Endodermal cell (in vitro differentiated cells): ENCODE measurements around the gene EZH1. TPM values are rescaled to one million over a fixed set of nuclear protein-coding genes. Genes with fewer than 3 reads are reported as not detected.
A peak's percentile ranks its signal among the peaks of the same experiment; 100 is the strongest.

Source experiments
- DNase-seq: peaks from one replicate; pipeline ENCODE4 v3.0.0-alpha.2; 2017
- H3K27ac ChIP-seq: 2 replicates; pipeline ENCODE4 v1.5.1; 2013; ENCODE audit warnings: mild to moderate bottlenecking, low read depth, low read length, moderate library complexity
- H3K27me3 ChIP-seq: 2 replicates; pipeline ENCODE4 v1.6.1; 2013; ENCODE audit warnings: mild to moderate bottlenecking, low read length, moderate library complexity; ENCODE audit not compliant: insufficient read depth, control insufficient read depth, poor library complexity, severe bottlenecking
- H3K36me3 ChIP-seq: 2 replicates; pipeline ENCODE4 v1.7.0; 2013; ENCODE audit warnings: mild to moderate bottlenecking, low read length, moderate library complexity; ENCODE audit not compliant: control insufficient read depth, insufficient read depth
- H3K4me1 ChIP-seq: one replicate; pipeline ENCODE4 v1.7.0; 2013; ENCODE audit warnings: low read length; ENCODE audit not compliant: control insufficient read depth, insufficient read depth
- H3K4me3 ChIP-seq: 2 replicates; pipeline ENCODE4 v1.5.1; 2013; ENCODE audit warnings: mild to moderate bottlenecking, low read length, moderate library complexity
- H3K9ac ChIP-seq: 2 replicates; pipeline ENCODE4 v1.6.1; 2013; ENCODE audit warnings: mild to moderate bottlenecking, low read length, moderate library complexity; ENCODE audit not compliant: poor library complexity, severe bottlenecking; ENCODE audit errors: extremely low read depth
- H3K9me3 ChIP-seq: 2 replicates; pipeline ENCODE4 v1.6.1; 2013; ENCODE audit warnings: mild to moderate bottlenecking, low read length, moderate library complexity; ENCODE audit not compliant: control insufficient read depth
- H3K27ac Mint-ChIP-seq: 2 replicates; pipeline ENCODE4 v1.8.0; 2020; ENCODE audit warnings: mixed read lengths
- H3K27me3 Mint-ChIP-seq: 2 replicates; pipeline ENCODE4 v1.8.0; 2021; ENCODE audit warnings: mild to moderate bottlenecking, mixed read lengths; ENCODE audit not compliant: insufficient read depth
- H3K36me3 Mint-ChIP-seq: 2 replicates; pipeline ENCODE4 v1.8.0; 2020; ENCODE audit warnings: low read depth, mixed read lengths
- H3K4me1 Mint-ChIP-seq: 2 replicates; pipeline ENCODE4 v1.8.0; 2020; ENCODE audit warnings: mixed read lengths
- H3K4me3 Mint-ChIP-seq: 2 replicates; pipeline ENCODE4 v1.8.0; 2020; ENCODE audit warnings: mild to moderate bottlenecking, moderate library complexity, mixed read lengths
- H3K9me3 Mint-ChIP-seq: 2 replicates; pipeline ENCODE4 v1.8.0; 2020; ENCODE audit warnings: mild to moderate bottlenecking, mixed read lengths
- CTCF ChIP-seq: fragments of 200-600 bp; sonication (generic); conservative IDR thresholded peaks from 2 replicates; pipeline ENCODE4 v1.5.0; 2021; ENCODE audit warnings: antibody characterized with exemption, mild to moderate bottlenecking
- WGBS, 2 experiments: methylation state at CpG; one replicate each; pipeline versions ENCODE4 v1.1.5 to v1.1.7; 2013; ENCODE audit warnings: missing lambda C conversion rate in 2 of 2, mixed read lengths in 1 of 2; ENCODE audit not compliant: insufficient coverage in 1 of 2, insufficient read length in 1 of 2; 5-methylcytosine and 5-hydroxymethylcytosine counted together
- total RNA-seq, 2 donors: library from RNA; stranded (reverse); fragmentation: NEBNext Ultra II Directional in 1 of 2; extraction: Animal tissue kit (Norgen Biotek cat#: 25700) in 1 of 2; gene quantifications; 2 replicates in 1 of 2; 3 replicates in 1 of 2; pipeline ENCODE4 v1.2.1, GENCODE V29; 2021

EZH1 gene
- total RNA-seq, 2 donors from 2014 or later, result 26.0 to 27.2 TPM

DNA sequence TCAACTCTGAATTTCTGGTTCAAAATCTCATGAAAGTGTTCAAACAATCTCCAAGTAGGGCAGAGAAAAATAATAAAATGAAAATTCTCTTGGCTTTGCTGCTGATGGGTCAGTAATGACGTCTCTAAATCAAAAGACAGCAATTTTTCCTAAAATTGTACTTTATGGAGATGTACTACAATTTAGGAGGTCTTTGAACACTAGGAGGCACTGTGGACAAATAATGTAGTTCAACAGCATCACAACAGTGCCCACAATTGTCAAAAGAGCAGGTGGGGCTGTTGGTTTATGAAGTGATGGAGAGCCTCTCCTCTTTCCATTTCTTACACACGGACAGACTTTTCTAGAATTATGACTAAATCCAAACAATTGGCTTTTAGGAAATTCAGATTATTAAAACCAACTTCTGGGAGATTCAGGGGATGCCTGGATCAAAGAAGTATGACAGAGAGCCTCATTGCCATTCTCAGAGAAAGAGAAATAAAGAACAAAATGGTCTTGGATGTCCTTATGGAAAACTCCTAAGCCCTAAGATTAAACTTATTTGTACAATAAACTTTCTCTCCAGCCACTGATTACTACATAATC is 23.8 kb downstream of the EZH1 start:
- no peak overlapping the region for H3K27ac ChIP-seq
- no peaks in the 10 kb centered on the region for H3K9me3 ChIP-seq
- no peaks in the 10 kb centered on the region for H3K4me1 ChIP-seq
- TF ChIP-seq CTCF, result peak; percentile 85
- H3K4me1 Mint-ChIP-seq, result no peaks in the 10 kb centered on the region
- H3K9me3 Mint-ChIP-seq, result no peaks in the 10 kb centered on the region
- no peak overlapping the region for H3K9ac ChIP-seq
- no peak overlapping the region for H3K27ac Mint-ChIP-seq
- 0 to 54% methylated on average over 1 to 2 of the region's 2 CpGs for WGBS, 2 experiments
- H3K27me3 Mint-ChIP-seq, result no peaks in the 10 kb centered on the region
- peaks cover 33% of the 10 kb centered on the region for H3K36me3 ChIP-seq
- H3K4me3 Mint-ChIP-seq, result no peak overlapping the region
- no peaks in the 10 kb centered on the region for H3K27me3 ChIP-seq
- DNase-seq, result no peak
- peaks cover 44% of the 10 kb centered on the region for H3K36me3 Mint-ChIP-seq
- no peak overlapping the region for H3K4me3 ChIP-seq

- Mint-ChIP-seq H3K36me3 (peaks cover 54% of the 10 kb centered on the region), H3K4me1 (no peaks in the 10 kb centered on the region), H3K4me3 (no peak overlapping the region), H3K27ac (no peak overlapping the region), H3K27me3 (no peaks in the 10 kb centered on the region), H3K9me3 (no peaks in the 10 kb centered on the region)
- peaks cover 13% of the 10 kb centered on the region for H3K4me1 ChIP-seq
- 91 to 100% methylated on average over 2 of the region's 2 CpGs for WGBS, 2 experiments
- DNase-seq, result no peak
- peaks cover 41% of the 10 kb centered on the region for H3K36me3 ChIP-seq
- H3K4me3 ChIP-seq, result no peak overlapping the region
- H3K9me3 ChIP-seq, result no peaks in the 10 kb centered on the region
- H3K27ac ChIP-seq, result no peak overlapping the region
- no peak overlapping the region for H3K9ac ChIP-seq
- no peak for TF ChIP-seq CTCF
- H3K27me3 ChIP-seq, result no peaks in the 10 kb centered on the region
These were observed 35.3 kb downstream of the EZH1 start for GRCh38 chr17:42709561-42709960.

DNA sequence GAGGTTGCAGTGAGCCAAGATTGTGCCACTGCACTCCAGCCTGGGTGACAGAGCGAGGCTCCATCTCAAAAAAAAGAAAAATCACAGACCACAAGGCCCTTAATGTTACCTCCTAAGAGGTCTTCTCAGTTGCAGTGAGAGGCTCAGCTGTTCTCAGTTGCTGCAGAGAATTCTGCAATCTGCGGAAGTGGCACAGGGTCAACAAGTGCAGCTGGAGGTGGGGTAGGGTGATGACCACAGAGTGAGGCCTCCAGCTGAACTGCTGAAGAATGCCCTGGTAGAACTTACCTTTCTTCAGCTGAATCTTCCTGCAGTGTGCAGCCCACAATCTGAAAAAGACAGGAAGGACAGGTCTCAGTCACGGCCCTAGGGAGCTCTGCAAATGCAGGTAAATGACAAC is 36.3 kb downstream of the EZH1 start:
- no peak for TF ChIP-seq CTCF
- WGBS, 2 experiments, result 93 to 95% methylated on average over 3 of the region's 3 CpGs
- H3K36me3 Mint-ChIP-seq, result peaks cover 63% of the 10 kb centered on the region
- Histone ChIP-seq H3K4me1 (peaks cover 13% of the 10 kb centered on the region), H3K4me3 (no peak overlapping the region), H3K27me3 (no peaks in the 10 kb centered on the region), H3K9me3 (no peaks in the 10 kb centered on the region), H3K36me3 (peaks cover 40% of the 10 kb centered on the region), H3K9ac (no peak overlapping the region), H3K27ac (no peak overlapping the region)
- no peak for DNase-seq
- no peaks in the 10 kb centered on the region for H3K4me1 Mint-ChIP-seq
- H3K9me3 Mint-ChIP-seq, result no peaks in the 10 kb centered on the region
- H3K4me3 Mint-ChIP-seq, result no peak overlapping the region
- H3K27me3 Mint-ChIP-seq, result no peaks in the 10 kb centered on the region
- H3K27ac Mint-ChIP-seq, result no peak overlapping the region
